Measurements from ENCODE around the gene POLR1E.

The POLR1E gene

GRCh38 chr9:37531699-37532098 lies 46.0 kb downstream of the POLR1E start:
- no peaks in the 10 kb centered on the region for H3K9me3 Mint-ChIP-seq
- no peak overlapping the region for H3K4me3 Mint-ChIP-seq
- no peaks in the 10 kb centered on the region for H3K27me3 Mint-ChIP-seq
- no peaks in the 10 kb centered on the region for H3K4me1 Mint-ChIP-seq
- H3K36me3 Mint-ChIP-seq: peaks cover 3% of the 10 kb centered on the region
- H3K27ac Mint-ChIP-seq: no peak overlapping the region

GRCh38 chr9:37534412-37534811 lies 48.7 kb downstream of the POLR1E start:
- Mint-ChIP-seq H3K27ac (no peak overlapping the region), H3K9me3 (no peaks in the 10 kb centered on the region)

GRCh38 chr9:37534901-37535300 lies 49.2 kb downstream of the POLR1E start:
- H3K36me3 Mint-ChIP-seq: no peaks in the 10 kb centered on the region
- no peak overlapping the region for H3K27ac Mint-ChIP-seq

More at GRCh38 chr9:37534412-37534811, 48.7 kb downstream of the POLR1E start:
- Mint-ChIP-seq H3K4me1 (no peaks in the 10 kb centered on the region), H3K27me3 (no peaks in the 10 kb centered on the region), H3K36me3 (no peaks in the 10 kb centered on the region), H3K4me3 (no peak overlapping the region)

GRCh38 chr9:37538099-37538498 lies 52.4 kb downstream of the POLR1E start:
- Mint-ChIP-seq H3K36me3 (peaks cover 5% of the 10 kb centered on the region), H3K9me3 (no peaks in the 10 kb centered on the region), H3K4me3 (no peak overlapping the region), H3K27ac (no peak overlapping the region), H3K27me3 (no peaks in the 10 kb centered on the region), H3K4me1 (no peaks in the 10 kb centered on the region)

More at GRCh38 chr9:37534901-37535300, 49.2 kb downstream of the POLR1E start:
- no peak overlapping the region for H3K4me3 Mint-ChIP-seq
- no peaks in the 10 kb centered on the region for H3K4me1 Mint-ChIP-seq
- H3K27me3 Mint-ChIP-seq: no peaks in the 10 kb centered on the region
- H3K9me3 Mint-ChIP-seq: no peaks in the 10 kb centered on the region

- Mint-ChIP-seq H3K9me3 (no peaks in the 10 kb centered on the region), H3K36me3 (peaks cover 5% of the 10 kb centered on the region), H3K27ac (no peak overlapping the region), H3K27me3 (no peaks in the 10 kb centered on the region), H3K4me1 (no peaks in the 10 kb centered on the region), H3K4me3 (no peak overlapping the region)
These were observed 53.9 kb downstream of the POLR1E start for GRCh38 chr9:37539634-37540033.

- no peaks in the 10 kb centered on the region for H3K4me1 Mint-ChIP-seq
- H3K9me3 Mint-ChIP-seq: no peaks in the 10 kb centered on the region
- H3K4me3 Mint-ChIP-seq: no peak overlapping the region
- peaks cover 5% of the 10 kb centered on the region for H3K36me3 Mint-ChIP-seq
- H3K27me3 Mint-ChIP-seq: no peaks in the 10 kb centered on the region
- H3K27ac Mint-ChIP-seq: no peak overlapping the region
These were observed 54.9 kb downstream of the POLR1E start for GRCh38 chr9:37540634-37541033.

- Mint-ChIP-seq H3K4me1 (no peaks in the 10 kb centered on the region), H3K27me3 (no peaks in the 10 kb centered on the region), H3K27ac (no peak overlapping the region), H3K4me3 (no peak overlapping the region), H3K36me3 (peaks cover 7% of the 10 kb centered on the region), H3K9me3 (no peaks in the 10 kb centered on the region)
These were observed 55.7 kb downstream of the POLR1E start for GRCh38 chr9:37541465-37541864.

- Mint-ChIP-seq H3K27me3 (no peaks in the 10 kb centered on the region), H3K4me3 (no peak overlapping the region), H3K36me3 (peaks cover 7% of the 10 kb centered on the region), H3K27ac (no peak overlapping the region), H3K4me1 (no peaks in the 10 kb centered on the region), H3K9me3 (no peaks in the 10 kb centered on the region)
These were observed 56.7 kb downstream of the POLR1E start for GRCh38 chr9:37542488-37542887.

- Mint-ChIP-seq H3K4me3 (no peak overlapping the region), H3K4me1 (no peaks in the 10 kb centered on the region), H3K9me3 (no peaks in the 10 kb centered on the region), H3K36me3 (peaks cover 7% of the 10 kb centered on the region), H3K27me3 (no peaks in the 10 kb centered on the region), H3K27ac (no peak overlapping the region)
These were observed 57.1 kb downstream of the POLR1E start for GRCh38 chr9:37542895-37543294.

- Mint-ChIP-seq H3K4me3 (no peak overlapping the region), H3K27me3 (no peaks in the 10 kb centered on the region), H3K27ac (no peak overlapping the region), H3K9me3 (no peaks in the 10 kb centered on the region), H3K36me3 (peaks cover 7% of the 10 kb centered on the region), H3K4me1 (no peaks in the 10 kb centered on the region)
These were observed 57.7 kb downstream of the POLR1E start for GRCh38 chr9:37543468-37543867.

GRCh38 chr9:37547328-37547878 lies 61.7 kb downstream of the POLR1E start:
- Mint-ChIP-seq H3K36me3 (peaks cover 2% of the 10 kb centered on the region), H3K27ac (no peak overlapping the region)

GRCh38 chr9:37549527-37549926 lies 63.8 kb downstream of the POLR1E start:
- Mint-ChIP-seq H3K9me3 (no peaks in the 10 kb centered on the region), H3K27me3 (no peaks in the 10 kb centered on the region), H3K36me3 (peaks cover 2% of the 10 kb centered on the region), H3K27ac (no peak overlapping the region), H3K4me1 (no peaks in the 10 kb centered on the region), H3K4me3 (no peak overlapping the region)

More at GRCh38 chr9:37547328-37547878, 61.7 kb downstream of the POLR1E start:
- Mint-ChIP-seq H3K4me3 (no peak overlapping the region), H3K9me3 (no peaks in the 10 kb centered on the region), H3K27me3 (no peaks in the 10 kb centered on the region), H3K4me1 (no peaks in the 10 kb centered on the region)

- peaks cover 2% of the 10 kb centered on the region for H3K36me3 Mint-ChIP-seq
- no peaks in the 10 kb centered on the region for H3K9me3 Mint-ChIP-seq
- H3K4me1 Mint-ChIP-seq: no peaks in the 10 kb centered on the region
- H3K27ac Mint-ChIP-seq: no peak overlapping the region
- no peaks in the 10 kb centered on the region for H3K27me3 Mint-ChIP-seq
- H3K4me3 Mint-ChIP-seq: no peak overlapping the region
These were observed 65.0 kb downstream of the POLR1E start for GRCh38 chr9:37550781-37551180.

- no peak overlapping the region for H3K27ac Mint-ChIP-seq
These were observed 65.7 kb downstream of the POLR1E start for GRCh38 chr9:37551468-37551867.

GRCh38 chr9:37551888-37552287 lies 66.1 kb downstream of the POLR1E start:
- Mint-ChIP-seq H3K4me3 (no peak overlapping the region), H3K4me1 (no peaks in the 10 kb centered on the region), H3K9me3 (no peaks in the 10 kb centered on the region), H3K27ac (no peak overlapping the region), H3K36me3 (no peaks in the 10 kb centered on the region), H3K27me3 (no peaks in the 10 kb centered on the region)

More at GRCh38 chr9:37551468-37551867, 65.7 kb downstream of the POLR1E start:
- no peak overlapping the region for H3K4me3 Mint-ChIP-seq
- H3K36me3 Mint-ChIP-seq: no peaks in the 10 kb centered on the region
- no peaks in the 10 kb centered on the region for H3K27me3 Mint-ChIP-seq
- no peaks in the 10 kb centered on the region for H3K4me1 Mint-ChIP-seq
- H3K9me3 Mint-ChIP-seq: no peaks in the 10 kb centered on the region

All from activated naive CD4-positive, alpha-beta T cell treated with anti-CD3 and anti-CD28 coated beads, Interleukin-2, amount 50 U/mL, for 24 hours (primary cell).